HG03558 (cell line): ENCODE results near the gene TMEM82.

Experiments
- ATAC-seq: cut with Tn5 transposase; IDR thresholded peaks from one replicate; pipeline ENCODE4 v1.9.1; 2021; ENCODE audit warnings: moderate number of reproducible peaks; ENCODE audit not compliant: unreplicated experiment; ENCODE audit errors: extremely low read depth

Gene TMEM82

DNA sequence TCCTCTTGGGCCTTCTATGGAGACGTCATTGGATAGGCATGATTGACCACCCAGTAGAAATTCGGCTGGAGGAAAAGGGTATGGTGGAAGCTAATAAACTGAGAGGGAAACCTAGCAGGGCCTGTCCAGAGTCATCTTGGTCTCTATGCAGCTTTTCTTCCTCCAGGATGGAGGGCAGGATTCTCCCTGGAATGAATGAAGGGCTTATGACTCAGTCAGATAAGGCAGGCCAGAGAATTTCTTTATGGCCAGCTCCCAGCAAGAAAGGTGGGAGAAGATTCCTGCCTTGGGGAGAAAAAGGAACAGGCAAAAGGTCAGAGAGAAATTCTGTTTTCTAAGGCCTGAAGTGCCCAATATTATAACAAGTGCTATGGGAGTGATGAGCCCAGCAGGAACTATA, 33.4 kb downstream of the TMEM82 start:
- no peak for ATAC-seq

- no peak for ATAC-seq
Observed at GRCh38 chr1:15777909-15778707, 35.8 kb downstream of the TMEM82 start.

DNA sequence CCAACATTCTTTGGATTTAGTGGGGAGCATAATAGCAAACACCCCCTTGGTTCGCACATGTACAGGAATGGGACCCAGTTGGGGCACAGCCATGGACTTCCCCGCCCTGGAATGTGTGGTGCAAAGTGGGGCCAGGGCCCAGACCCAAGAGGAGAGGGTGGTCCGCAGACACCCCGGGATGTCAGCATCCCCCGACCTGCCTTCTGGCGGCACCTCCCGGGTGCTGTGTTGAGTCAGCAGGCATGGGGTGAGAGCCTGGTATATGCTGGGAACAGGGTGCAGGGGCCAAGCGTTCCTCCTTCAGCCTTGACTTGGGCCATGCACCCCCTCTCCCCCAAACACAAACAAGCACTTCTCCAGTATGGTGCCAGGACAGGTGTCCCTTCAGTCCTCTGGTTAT, 43.4 kb downstream of the TMEM82 start:
- no peak for ATAC-seq

DNA sequence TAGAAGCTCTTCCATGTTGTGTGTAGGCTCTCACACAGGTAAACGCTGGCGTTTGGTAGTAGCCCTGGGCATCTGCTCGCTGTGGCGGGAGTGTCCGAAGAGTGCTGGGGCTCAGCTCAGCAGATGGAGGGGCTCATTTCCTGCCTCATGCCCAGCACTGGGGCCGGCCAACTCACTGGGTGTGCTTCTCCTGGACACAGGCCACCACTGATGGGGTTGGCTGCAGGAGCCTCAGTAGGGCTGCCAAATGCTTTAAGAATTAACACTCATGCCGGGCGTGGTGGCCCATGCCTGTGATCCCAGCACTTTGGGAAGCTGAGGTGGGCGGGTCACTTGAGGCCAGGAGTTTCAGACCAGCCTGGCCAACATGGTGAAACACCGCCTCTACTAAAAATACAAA, 44.3 kb downstream of the TMEM82 start:
- ATAC-seq: no peak

DNA sequence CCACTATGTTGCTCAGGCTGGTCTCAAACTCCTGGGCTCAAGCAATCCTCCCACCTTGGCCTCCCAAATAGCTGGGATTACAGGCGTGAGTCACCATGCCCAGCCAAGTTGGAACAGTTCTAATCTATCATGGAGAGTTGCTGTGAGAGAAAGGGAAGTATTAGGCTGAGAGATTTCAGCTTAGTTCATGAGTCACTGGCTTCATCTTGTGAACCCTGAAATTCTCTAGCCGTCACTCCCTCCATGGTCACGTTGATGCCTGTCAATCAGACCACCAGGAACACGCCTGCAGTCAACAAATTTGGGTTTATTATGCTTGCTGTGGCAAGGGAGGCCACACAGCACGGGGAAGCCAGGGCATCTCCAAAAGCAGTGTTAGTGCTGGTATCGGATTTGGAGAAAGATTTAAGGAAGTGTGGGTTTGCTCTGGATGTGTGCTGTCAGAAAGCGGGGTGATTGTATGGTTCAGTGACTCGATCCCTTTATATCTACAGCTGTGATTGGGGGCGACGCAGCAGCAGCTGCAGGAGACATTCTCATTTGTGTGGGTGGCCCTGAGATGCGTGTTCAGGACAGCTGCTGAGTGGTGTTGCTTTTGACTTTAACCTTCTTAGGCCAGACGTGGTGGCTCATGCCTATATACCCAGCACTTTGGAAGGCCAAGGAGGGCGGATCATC, 46.5 kb downstream of the TMEM82 start:
- no peak for ATAC-seq

GRCh38 chr1:15796086-15796462, 53.8 kb downstream of the TMEM82 start:
- ATAC-seq: no peak
